HG02884 (cell line): Measurements from ENCODE around the gene PIK3R2.

Experiments
- ATAC-seq: cut with Tn5 transposase; IDR thresholded peaks from one replicate; pipeline ENCODE4 v1.9.1; 2021; ENCODE audit warnings: mild to moderate bottlenecking, moderate library complexity; ENCODE audit not compliant: unreplicated experiment

The PIK3R2 gene

DNA sequence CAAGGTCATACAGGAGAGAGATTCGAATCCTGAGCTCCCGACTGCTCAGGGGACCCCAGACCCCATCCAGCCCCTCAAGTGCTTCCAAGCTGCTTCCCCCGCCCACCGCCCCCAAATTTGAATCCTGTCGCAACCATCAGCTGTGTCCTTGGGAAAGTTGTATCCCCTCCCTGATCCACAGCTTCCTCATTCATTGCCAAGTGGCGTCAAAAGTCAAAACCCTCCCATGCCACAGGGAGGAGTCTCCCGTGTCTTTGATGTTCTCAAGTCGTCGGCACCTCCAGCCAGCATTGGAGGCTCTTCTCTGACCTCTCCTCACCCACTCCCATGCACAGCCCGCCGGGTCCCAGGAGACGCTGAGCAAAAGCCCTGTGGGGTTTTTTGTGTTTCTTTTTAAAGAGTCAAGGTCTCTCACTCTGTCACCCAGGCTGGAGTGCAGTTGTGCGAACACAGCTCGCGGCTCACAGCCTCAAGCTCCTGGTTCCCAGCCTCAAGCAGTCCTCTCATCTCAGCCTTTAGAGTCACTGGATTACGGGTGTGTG, 17.8 kb downstream of the PIK3R2 start:
- ATAC-seq, result no peak

- ATAC-seq, result no peak
Measured at GRCh38 chr19:18171605-18172327, 18.8 kb downstream of the PIK3R2 start.

- no peak for ATAC-seq
Measured at GRCh38 chr19:18172331-18173053, 19.5 kb downstream of the PIK3R2 start.

DNA sequence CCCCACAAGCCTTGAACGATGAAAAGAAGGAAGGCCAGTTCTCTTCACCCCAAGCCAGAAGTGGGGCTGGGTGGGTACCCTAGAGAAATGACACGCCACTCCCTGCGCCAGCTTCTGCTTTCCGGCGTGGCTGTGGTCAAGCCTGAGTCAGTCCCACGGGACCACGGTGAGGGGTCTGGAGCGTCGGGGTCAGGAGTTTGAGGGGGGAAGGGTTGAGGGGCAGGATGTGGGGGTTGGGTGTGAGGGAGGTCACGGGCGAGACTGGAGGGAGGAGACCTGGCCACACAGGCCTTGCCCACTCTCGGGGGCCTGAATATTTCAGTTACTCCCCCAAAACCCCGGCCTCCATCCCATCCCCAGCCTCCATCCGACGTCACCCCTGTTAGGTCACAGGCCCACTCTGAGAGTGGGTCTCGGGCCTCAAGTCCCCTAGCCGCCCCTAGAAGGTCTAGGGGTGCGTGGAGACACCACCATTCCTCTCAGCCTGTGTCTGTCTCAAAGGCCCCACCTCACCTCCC, 20.1 kb downstream of the PIK3R2 start:
- ATAC-seq, result peak; percentile 3

- peak; percentile 30 for ATAC-seq
Measured at GRCh38 chr19:18173572-18174288, 20.8 kb downstream of the PIK3R2 start, which contains the start of gene IFI30. TSS of gene IFI30 (plus strand) at chr19:18173813. CDS start at chr19:18173842, 29 bp downstream.

DNA sequence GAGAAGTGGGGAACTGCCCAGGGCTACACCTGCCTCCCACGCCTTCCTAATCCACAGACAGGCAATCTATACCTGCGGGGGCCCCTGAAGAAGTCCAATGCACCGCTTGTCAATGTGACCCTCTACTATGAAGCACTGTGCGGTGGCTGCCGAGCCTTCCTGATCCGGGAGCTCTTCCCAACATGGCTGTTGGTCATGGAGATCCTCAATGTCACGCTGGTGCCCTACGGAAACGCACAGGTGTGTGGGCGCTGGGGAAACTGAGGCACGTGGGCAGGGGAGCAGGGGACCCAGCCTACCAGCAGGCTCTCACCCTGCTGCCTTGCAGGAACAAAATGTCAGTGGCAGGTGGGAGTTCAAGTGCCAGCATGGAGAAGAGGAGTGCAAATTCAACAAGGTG, 22.0 kb downstream of the PIK3R2 start:
- no peak for ATAC-seq

DNA sequence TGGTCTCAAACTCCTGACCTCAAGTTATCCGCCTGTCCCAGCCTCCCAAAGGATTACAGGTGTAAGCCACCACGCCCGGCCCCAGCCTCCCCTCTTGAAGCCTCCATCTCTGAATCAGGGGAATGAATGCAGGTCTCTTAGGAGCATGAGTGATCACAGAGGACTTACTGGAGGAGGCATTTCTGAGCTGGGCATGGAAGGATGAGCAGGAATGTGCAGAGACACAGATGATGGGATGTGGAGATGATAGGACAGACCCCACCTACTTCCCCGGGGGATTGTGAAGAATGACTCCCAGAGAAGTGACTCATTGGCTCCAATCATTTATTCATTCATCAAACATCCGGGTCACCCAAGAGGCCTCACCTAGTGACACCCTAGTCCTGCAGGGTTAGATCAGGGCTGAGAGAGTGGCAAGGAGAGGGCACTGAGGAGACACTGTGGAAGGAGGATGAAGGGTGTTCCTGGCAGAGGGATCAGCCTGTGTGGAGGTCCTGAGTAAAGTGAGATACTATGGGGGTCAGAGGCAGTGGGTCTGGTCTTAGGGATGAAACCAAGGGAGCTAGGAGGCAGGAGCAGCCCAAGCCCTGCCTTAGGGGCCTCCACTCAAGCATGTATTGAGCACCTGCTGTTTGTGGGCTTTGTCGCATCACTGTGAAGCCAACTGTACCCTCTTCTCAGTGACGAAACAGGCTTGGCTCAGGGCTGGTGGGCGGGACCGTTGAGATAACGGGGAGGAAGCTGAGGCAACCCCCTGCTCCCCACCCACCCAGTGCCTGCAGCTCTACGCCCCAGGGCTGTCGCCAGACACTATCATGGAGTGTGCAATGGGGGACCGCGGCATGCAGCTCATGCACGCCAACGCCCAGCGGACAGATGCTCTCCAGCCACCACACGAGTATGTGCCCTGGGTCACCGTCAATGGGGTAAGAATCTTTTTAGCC, 23.7 kb downstream of the PIK3R2 start:
- ATAC-seq, result no peak

DNA sequence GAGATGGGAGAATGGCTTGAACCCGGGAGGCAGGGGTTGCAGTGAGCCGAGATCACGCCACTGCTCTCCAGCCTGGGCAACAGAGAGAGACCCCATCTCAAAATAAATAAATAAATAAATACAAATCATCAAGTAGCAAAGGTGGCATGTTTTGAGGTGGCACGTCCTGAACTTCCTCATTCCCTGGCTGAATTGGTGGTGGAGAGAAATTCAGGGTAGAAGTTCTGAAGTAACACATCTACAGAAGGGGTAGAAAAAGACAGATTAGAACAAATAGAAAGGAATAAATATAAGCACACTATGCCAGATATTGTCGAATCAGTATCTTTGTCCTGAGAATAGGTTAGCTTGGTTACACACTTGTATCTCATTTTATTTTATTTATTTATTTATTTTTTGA, 27.0 kb downstream of the PIK3R2 start:
- ATAC-seq, result no peak

GRCh38 chr19:18183529-18183928, 30.6 kb downstream of the PIK3R2 start:
- no peak for ATAC-seq

- ATAC-seq, result no peak
Measured at GRCh38 chr19:18185538-18185937, 32.6 kb downstream of the PIK3R2 start.

DNA sequence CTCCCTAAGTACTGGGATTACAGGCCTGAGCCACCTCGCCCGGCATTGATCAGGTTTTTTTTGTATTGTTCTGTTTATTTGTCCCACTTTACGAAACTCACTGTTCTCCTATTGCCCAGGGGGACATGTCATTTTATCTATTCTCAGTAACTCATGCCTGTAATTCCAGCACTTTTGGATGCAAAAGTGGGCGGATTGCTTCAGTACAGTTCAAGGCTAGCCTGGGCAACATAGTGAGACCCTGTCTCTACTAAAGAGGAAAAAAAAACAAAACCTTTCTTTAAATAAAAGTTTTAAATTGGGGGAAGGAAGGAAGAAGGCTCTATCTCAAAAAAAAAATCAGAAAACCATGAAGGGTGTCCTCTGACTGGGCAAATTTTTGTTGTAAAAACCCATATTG, 37.3 kb downstream of the PIK3R2 start:
- ATAC-seq, result no peak

- no peak for ATAC-seq
Measured at GRCh38 chr19:18191640-18192062, 38.7 kb downstream of the PIK3R2 start.

DNA sequence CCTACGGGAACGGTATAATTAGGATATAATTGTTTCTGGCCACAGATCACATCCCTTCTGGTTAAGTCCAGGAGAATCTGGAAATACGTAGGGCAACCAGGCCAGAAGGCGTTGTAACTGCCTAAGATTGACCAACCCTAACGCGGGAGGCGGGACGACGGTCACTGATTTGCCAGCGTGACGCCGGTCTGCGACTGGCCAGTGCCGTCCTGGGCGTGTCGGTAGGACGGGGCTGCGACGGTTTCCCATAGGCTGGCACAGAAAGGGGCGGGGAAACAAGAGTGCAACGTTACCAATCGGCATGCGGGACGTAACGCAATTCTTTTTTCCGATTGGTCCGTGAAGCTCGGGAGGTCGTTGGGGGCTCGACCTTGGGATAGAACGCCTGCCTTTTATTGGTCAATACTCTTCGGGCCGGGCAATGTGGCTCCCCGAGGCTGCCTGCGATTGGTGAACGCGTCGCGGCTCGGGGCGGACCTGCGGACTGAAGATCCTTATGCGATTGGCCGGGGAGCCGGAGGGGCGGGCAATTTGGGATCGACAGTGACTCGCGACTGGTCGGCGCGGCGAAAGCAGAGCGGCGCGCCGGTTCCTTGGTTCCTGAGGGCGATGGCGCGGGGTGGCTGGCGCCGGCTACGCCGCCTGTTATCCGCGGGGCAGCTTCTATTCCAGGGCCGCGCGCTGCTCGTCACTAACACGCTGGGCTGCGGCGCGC, 39.9 kb downstream of the PIK3R2 start, which contains the start of gene MPV17L2:
Gene MPV17L2, plus strand, starts transcription at position 546 of the 715 bp plus-strand sequence. Its CDS starts 64 bp downstream, at position 610.
- ATAC-seq, result peak; percentile 81

DNA sequence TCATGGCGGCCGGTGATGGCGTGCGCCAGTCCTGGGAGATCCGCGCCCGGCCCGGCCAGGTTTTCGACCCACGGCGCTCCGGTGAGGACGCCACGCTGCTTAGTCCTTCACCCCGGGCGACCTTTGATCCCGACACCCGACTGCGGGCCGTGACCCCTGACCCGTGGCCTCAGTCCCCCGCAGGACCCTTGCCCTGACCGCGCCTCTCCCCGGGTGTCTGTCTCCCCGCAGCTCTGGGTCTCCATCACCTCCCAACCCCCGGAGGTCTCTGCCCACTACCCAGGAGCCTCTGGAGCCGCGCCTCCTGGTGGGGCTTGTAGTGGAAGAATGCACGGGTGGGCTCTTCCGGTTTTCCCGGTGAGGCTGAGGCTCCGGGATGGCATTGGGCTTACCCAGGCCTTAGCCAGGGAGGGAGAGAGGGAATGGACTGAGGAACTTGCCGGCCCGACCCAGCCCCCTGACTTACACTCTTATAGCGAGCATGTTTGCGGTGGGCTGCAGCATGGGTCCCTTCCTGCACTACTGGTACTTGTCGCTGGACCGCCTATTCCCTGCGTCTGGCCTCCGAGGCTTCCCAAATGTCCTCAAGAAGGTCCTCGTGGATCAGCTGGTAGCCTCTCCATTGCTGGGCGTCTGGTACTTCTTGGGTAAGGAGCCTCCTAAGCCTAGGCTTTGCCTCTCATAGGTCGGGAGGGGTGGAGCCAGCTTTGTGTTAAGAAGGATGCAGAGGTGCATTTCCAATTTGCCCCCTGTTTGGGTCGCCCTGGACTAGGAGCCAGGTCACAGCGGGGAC, 40.6 kb downstream of the PIK3R2 start:
- ATAC-seq, result peak; percentile 4

DNA sequence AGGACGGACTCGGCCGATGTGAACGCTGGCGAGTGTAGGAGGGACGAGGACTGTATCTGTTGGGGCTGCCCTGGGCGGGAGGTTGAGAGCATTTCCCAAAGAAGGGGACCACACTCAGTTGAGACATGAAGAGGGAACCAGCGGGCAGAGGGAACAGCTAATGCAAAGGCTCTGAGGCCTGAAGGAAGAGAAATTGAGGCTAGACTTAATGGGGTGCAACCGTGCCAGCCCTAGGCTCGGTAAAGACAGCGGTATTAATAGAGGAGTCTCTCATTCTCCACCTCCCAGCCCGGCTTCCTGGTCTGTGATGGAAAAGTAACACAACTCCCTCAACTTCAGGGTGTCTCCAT, 41.2 kb downstream of the PIK3R2 start:
- no peak for ATAC-seq

DNA sequence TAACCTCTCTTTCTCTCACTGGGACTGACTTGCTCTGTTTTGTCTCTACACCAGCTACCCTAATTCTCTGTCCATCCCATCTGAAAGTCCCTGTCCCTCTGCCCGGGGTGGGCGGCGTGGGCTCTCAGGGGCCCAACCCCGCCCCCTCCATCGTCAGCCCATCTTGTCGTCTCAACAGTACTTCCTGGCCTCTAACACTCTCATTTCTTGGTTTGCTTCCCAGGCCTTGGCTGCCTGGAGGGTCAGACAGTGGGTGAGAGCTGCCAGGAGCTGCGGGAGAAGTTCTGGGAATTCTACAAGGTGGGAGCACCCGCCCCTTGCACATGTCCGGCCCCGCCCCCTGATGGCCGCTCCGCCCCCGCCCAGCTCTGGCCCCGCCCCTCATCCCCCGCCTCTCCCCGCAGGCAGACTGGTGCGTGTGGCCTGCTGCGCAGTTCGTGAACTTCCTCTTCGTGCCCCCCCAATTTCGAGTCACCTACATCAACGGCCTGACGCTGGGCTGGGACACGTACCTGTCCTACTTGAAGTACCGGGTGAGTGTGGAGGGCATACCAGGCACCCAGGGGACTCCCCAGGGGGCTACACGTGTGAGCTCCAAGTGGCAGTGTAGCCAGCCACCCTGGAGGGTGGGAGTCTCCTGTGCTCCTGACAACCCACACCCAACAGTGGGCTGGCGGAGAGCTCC, 41.7 kb downstream of the PIK3R2 start:
- no peak for ATAC-seq

DNA sequence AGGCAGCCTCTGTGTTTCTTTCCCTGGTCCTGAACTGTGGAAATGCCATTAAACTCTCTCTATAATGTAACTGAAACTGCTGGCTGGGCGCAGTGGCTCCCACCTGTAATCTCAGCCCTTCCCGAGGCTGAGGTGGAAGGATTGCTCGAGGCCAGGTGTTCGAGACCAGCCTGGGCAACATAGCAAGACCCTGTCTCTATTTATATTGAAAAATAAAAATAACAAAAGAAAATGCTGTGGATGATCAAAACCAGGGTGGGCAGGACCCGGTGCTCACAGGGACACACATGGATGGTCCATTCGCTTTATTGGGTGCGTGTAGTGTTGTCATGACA, 43.5 kb downstream of the PIK3R2 start:
- ATAC-seq, result no peak

DNA sequence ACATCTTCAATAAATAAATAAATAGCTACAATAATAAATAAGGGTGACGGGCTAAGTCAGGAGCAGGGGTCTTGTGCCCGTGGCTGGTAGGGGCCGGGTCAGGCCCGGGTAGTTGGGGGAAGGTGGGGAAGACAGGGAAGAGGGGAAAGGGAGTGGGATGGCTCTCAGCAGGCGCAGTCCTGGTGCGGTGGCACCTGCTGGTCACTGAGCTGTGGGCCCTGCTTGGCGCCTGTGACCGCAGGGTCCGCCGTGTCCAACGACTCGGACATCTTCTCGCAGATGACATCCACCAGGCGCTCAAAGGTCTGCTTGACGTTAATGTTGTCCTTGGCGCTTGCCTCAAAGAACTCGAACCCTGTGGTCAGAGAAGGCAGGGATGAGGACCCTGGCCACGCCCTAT, 44.3 kb downstream of the PIK3R2 start:
- no peak for ATAC-seq
